GM21526 (cell line): ENCODE measurements around the gene RGS1.

ENCODE experiments used
- ATAC-seq: cut with Tn5 transposase; IDR thresholded peaks from one replicate; pipeline ENCODE4 v1.9.1; 2021; ENCODE audit warnings: moderate library complexity; ENCODE audit not compliant: unreplicated experiment, low FRiP score

The RGS1 gene

GRCh38 chr1:192609110-192610079 is 33.8 kb downstream of the RGS1 start:
- ATAC-seq: peak; percentile 100

GRCh38 chr1:192610112-192610889 is 34.7 kb downstream of the RGS1 start:
- no peak for ATAC-seq

- no peak for ATAC-seq
Measured at GRCh38 chr1:192615055-192615454, 39.5 kb downstream of the RGS1 start.

GRCh38 chr1:192620071-192620635 is 44.6 kb downstream of the RGS1 start:
- ATAC-seq: no peak

GRCh38 chr1:192626366-192627179 is 51.0 kb downstream of the RGS1 start:
- ATAC-seq: peak; percentile 83

- peak; percentile 55 for ATAC-seq
Measured at GRCh38 chr1:192627901-192628300, 52.3 kb downstream of the RGS1 start.

GRCh38 chr1:192628396-192629057 is 53.0 kb downstream of the RGS1 start:
- no peak for ATAC-seq

GRCh38 chr1:192629612-192630011 is 54.0 kb downstream of the RGS1 start:
- no peak for ATAC-seq
